BE2C (cell line): ENCODE data around the gene KRT2.
"Not testable (repeated sequence)": the region's sequence is repeated elsewhere in the genome, so short reads cannot be mapped to it uniquely, and the experiment has no call there.

Source experiments
- DNase-seq: peaks from one replicate; pipeline ENCODE4 v3.0.0-alpha.2; 2020
- H3K27me3 ChIP-seq: fragments of 250-450 bp; sonication (Bioruptor Pico); 2 replicates; pipeline ENCODE4 v1.5.1; 2020; ENCODE audit warnings: mild to moderate bottlenecking
- H3K36me3 ChIP-seq: fragments of 250-450 bp; sonication (Bioruptor Pico); 2 replicates; pipeline ENCODE4 v1.5.1; 2020; ENCODE audit warnings: mild to moderate bottlenecking
- H3K4me1 ChIP-seq: fragments of 250-450 bp; sonication (Bioruptor Pico); 2 replicates; pipeline ENCODE4 v1.5.1; 2020
- H3K4me3 ChIP-seq: 2 replicates; pipeline ENCODE4 v1.5.1; 2011; ENCODE audit warnings: low read depth, low read length
- H3K9me3 ChIP-seq: fragments of 250-450 bp; sonication (Bioruptor Pico); 2 replicates; pipeline ENCODE4 v1.5.1; 2020
- CTCF ChIP-seq: IDR thresholded peaks from 2 replicates; pipeline ENCODE4 v1.5.1; 2012; ENCODE audit warnings: mild to moderate bottlenecking, low read depth, low read length

KRT2 gene

DNA sequence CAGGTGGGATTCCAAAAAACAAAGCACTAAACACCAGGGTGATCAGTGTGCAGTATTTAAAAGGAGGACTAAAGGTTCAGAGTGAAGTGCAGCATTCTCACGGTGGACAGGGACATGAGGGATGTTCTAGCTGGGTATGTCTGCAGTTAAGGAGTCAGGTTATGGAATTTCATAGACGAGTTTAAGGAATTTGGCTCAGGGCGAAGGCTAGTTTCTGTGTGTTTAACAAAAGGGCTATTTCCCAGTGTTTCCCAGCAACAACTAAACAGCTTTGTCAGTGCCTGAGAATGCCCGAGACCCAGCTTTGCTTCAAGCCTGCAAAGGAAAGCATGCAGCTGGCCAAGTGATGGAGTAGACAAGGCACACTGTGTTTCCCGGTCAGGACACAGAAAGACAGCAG, 21.2 kb upstream of the KRT2 start:
- no peaks in the 10 kb centered on the region for H3K4me1 ChIP-seq
- TF ChIP-seq CTCF: no peak
- no peak overlapping the region for H3K4me3 ChIP-seq
- H3K9me3 ChIP-seq: no peaks in the 10 kb centered on the region
- H3K27me3 ChIP-seq: peaks cover 17% of the 10 kb centered on the region
- DNase-seq: no peak
- no peaks in the 10 kb centered on the region for H3K36me3 ChIP-seq

- H3K9me3 ChIP-seq: no peaks in the 10 kb centered on the region
- H3K36me3 ChIP-seq: no peaks in the 10 kb centered on the region
- TF ChIP-seq CTCF: no peak
- H3K4me1 ChIP-seq: no peaks in the 10 kb centered on the region
- no peak for DNase-seq
- H3K27me3 ChIP-seq: peaks cover 22% of the 10 kb centered on the region
- no peak overlapping the region for H3K4me3 ChIP-seq
Observed at GRCh38 chr12:52672321-52672933, 20.4 kb upstream of the KRT2 start.

GRCh38 chr12:52670961-52671360, 18.9 kb upstream of the KRT2 start:
- TF ChIP-seq CTCF: no peak
- Histone ChIP-seq H3K36me3 (no peaks in the 10 kb centered on the region), H3K4me1 (no peaks in the 10 kb centered on the region), H3K27me3 (peaks cover 19% of the 10 kb centered on the region), H3K4me3 (no peak overlapping the region), H3K9me3 (no peaks in the 10 kb centered on the region)
- DNase-seq: no peak

GRCh38 chr12:52670506-52670905, 18.5 kb upstream of the KRT2 start:
- Histone ChIP-seq H3K27me3 (peaks cover 20% of the 10 kb centered on the region), H3K9me3 (no peaks in the 10 kb centered on the region), H3K36me3 (no peaks in the 10 kb centered on the region), H3K4me3 (no peak overlapping the region), H3K4me1 (no peaks in the 10 kb centered on the region)
- no peak for TF ChIP-seq CTCF
- no peak for DNase-seq

GRCh38 chr12:52669941-52670340, 17.9 kb upstream of the KRT2 start:
- H3K4me1 ChIP-seq, H3K36me3 ChIP-seq, DNase-seq, H3K4me3 ChIP-seq, H3K9me3 ChIP-seq: not testable (repeated sequence)
- H3K27me3 ChIP-seq: peaks cover 16% of the 10 kb centered on the region

- TF ChIP-seq CTCF: no peak
- no peaks in the 10 kb centered on the region for H3K36me3 ChIP-seq
- DNase-seq: no peak
- H3K4me3 ChIP-seq: no peak overlapping the region
- H3K9me3 ChIP-seq: no peaks in the 10 kb centered on the region
- no peaks in the 10 kb centered on the region for H3K4me1 ChIP-seq
- peaks cover 16% of the 10 kb centered on the region for H3K27me3 ChIP-seq
Observed at GRCh38 chr12:52669426-52669825, 17.4 kb upstream of the KRT2 start.

DNA sequence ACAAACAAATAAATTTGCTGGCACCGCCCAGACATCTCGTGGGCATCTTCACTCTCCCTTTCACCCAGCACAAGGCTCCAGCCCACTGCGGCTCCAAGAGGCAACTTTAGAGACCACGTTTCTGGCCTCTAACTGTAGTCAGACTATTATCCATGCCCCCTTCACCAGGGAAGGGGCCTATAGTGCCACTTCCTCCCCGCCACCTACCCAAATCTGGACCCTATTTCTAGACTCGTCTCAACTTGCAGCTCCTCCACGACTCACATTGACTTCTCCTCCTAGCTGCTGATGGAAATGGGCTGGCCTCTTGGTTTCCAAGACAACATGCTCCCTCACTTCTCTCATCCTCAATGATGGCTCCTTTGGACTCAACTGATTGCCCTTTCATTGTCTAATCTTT, 15.9 kb upstream of the KRT2 start:
- TF ChIP-seq CTCF: no peak

More for the DNA sequence above, 15.9 kb upstream of the KRT2 start:
- Histone ChIP-seq H3K4me1 (no peaks in the 10 kb centered on the region), H3K4me3 (no peak overlapping the region), H3K36me3 (no peaks in the 10 kb centered on the region), H3K27me3 (peaks cover 10% of the 10 kb centered on the region), H3K9me3 (no peaks in the 10 kb centered on the region)
- DNase-seq: no peak
